Coronary artery (tissue), 2 donors: ENCODE results near the gene C1QTNF5.

Experiments used
- DNase-seq: peaks from one replicate; pipeline ENCODE4 v3.0.0-alpha.2; 2017; ENCODE audit warnings: low spot score
- H3K27ac ChIP-seq, 2 donors: fragments of 200-600 bp; sonication (generic); one replicate each; pipeline ENCODE4 v1.5.1; 2016 to 2019
- H3K4me3 ChIP-seq: fragments of 200-600 bp; sonication (generic); 2 replicates; pipeline ENCODE4 v1.5.1; 2016; ENCODE audit warnings: mild to moderate bottlenecking, moderate library complexity
- TF ChIP-seq, protein P1 (sequence below): fragments of 200-600 bp; sonication (generic); IDR thresholded peaks from one replicate; pipeline ENCODE4 v1.5.1; 2019; ENCODE audit warnings: antibody characterized with exemption

C1QTNF5 gene

DNA sequence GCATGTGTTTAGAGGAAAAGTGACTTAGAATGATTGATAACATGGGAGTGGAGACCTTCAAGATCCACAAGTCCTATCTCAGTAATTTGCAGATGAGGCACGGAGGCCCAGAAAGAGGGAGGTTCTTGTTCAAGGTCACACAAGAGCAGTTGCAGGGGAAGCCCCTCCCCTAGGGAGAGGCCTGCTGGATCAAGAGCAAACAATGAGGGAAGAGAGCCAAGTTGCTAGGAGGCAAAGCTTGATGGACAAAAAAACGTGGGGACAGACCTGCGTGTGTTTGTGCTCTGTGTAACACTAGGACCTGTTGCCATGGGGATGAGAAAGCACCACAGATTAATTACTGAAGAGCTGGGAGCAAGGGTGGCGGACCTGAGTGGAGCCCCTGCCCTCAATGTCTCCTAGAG lies 12.2 kb upstream of the C1QTNF5 start:
- H3K4me3 ChIP-seq, result no peak overlapping the region
- no peak overlapping the region for H3K27ac ChIP-seq
- DNase-seq, result no peak
- TF ChIP-seq, protein P1, sequence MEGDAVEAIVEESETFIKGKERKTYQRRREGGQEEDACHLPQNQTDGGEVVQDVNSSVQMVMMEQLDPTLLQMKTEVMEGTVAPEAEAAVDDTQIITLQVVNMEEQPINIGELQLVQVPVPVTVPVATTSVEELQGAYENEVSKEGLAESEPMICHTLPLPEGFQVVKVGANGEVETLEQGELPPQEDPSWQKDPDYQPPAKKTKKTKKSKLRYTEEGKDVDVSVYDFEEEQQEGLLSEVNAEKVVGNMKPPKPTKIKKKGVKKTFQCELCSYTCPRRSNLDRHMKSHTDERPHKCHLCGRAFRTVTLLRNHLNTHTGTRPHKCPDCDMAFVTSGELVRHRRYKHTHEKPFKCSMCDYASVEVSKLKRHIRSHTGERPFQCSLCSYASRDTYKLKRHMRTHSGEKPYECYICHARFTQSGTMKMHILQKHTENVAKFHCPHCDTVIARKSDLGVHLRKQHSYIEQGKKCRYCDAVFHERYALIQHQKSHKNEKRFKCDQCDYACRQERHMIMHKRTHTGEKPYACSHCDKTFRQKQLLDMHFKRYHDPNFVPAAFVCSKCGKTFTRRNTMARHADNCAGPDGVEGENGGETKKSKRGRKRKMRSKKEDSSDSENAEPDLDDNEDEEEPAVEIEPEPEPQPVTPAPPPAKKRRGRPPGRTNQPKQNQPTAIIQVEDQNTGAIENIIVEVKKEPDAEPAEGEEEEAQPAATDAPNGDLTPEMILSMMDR, result no peak

DNA sequence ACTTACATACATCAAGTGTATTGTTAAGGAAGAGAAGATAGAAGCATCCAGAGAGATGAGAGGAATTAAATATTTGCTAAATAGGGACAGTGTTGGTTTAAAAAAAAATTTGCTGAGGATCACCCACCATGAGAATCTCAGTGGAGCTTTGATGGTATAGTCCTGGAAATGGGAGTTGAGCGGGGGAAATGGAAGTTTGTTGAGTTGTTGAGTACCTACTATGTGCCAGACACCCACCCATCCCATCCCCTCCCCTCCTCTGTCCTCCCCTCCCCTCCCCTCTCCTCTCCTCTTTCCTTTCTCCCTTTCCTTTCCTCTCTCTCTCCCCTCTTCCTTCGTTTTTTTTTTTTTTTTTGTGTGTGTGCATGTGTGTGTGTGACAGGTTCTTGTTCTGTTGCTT lies 10.5 kb upstream of the C1QTNF5 start:
- TF ChIP-seq, protein P1, result no peak
- Histone ChIP-seq H3K4me3 (no peak overlapping the region), H3K27ac (no peak overlapping the region)
- DNase-seq, result no peak

DNA sequence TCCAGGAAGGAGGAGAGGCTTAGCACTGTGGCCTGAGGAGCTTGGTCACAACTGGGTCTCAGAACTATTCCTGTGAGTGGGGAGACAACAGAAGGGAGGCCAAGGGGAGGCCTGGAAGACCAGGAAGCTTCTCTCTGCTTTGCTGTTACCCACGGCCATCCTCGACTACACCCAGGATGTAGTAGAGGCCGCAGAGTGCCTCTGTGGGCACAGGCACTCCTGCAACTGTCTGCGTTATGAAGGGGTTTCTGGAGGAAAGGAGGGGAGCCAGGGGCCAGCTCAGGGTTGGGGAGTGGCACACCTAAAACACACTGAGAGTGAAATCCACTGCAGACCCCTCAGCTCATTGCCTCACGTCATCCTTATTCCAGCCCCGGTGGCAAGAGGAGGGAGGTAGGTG lies 9.6 kb upstream of the C1QTNF5 start:
- DNase-seq, result no peak
- Histone ChIP-seq H3K27ac (no peak overlapping the region), H3K4me3 (no peak overlapping the region)
- TF ChIP-seq, protein P1, result no peak

DNA sequence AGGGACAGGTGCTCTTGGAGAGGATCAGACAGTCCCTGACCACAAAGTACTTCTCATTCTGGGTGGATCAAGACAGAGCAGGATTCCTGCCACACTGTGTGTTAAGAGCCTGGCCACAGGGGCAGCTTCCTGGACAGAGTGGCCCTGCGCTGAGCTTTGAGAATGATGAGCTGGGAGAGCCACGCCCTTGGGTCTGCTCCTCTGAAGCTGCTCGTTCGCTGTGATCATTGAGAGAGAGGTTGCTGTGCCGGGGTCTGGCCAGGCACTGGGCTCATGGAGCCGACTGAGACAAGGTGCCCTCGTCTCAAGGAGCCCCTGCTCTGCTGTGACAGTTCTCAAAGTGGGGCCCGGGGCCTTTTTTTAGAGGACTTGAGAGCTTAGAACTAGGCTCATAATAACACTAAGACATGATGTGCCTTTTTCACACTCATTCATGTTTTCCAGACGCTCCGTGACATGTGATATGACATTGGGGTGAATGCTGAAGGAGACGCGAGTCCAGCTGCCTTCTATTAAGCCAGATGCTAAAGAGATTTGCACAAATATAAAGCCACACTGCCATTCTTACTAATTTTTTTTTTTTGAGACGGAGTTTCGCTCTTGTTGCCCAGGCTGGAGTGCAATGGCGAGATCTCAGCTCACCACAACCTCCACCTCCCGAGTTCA lies 7.4 kb upstream of the C1QTNF5 start:
- TF ChIP-seq, protein P1, result no peak
- H3K4me3 ChIP-seq, result no peak overlapping the region
- no peak for DNase-seq
- no peak overlapping the region for H3K27ac ChIP-seq

DNA sequence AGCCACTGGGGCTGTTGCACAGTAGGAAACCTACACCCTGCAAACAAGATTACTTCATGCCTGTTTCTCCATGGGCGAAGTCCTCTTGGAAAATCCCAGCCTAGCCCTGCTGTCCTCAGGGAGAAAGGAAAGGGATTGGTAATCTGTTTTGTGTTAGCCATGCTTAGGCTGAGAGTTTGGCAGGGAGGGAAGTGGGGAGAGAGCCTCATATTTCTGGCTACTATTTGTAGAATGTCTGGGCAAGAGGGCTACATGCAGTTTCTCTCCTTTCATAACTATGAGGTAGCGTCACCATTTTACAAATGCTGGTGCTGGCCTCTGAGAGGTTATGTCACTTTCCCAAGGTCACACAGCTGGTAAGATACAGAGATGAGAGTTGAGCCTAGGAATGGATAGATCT lies 6.6 kb upstream of the C1QTNF5 start:
- peak overlapping the region in 1 of 2 donors; percentile 41 for H3K27ac ChIP-seq
- TF ChIP-seq, protein P1, result no peak
- H3K4me3 ChIP-seq, result no peak overlapping the region
- DNase-seq, result no peak

DNA sequence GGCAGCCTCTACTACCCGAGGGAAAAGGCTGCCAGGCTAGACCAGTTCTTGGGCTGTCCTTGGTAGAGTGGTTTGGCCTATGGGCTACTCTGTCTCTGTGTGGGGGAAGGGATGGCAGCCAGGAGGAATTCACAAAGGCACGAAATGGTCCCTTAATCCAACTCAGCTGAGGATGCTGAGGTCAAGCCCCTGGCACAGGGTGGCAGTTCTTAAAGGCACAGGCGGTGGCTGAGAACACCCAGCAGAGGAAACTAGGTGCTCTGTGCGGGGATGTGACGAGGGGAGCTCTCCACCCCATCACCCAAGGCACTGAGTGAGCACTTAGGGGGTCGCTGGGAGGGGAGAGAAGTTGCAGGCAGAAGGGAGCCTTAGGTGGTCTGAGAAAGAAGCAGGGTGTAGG lies 5.9 kb upstream of the C1QTNF5 start, which contains the start of gene MFRP:
TSS of gene MFRP (minus strand) at position 101 of the 400 bp plus-strand sequence. CDS start 192 bp downstream, outside the sequence.
- DNase-seq, result no peak
- peak within 1 kb of the TSS in 1 of 2 donors; percentile 41 for H3K27ac ChIP-seq

DNA sequence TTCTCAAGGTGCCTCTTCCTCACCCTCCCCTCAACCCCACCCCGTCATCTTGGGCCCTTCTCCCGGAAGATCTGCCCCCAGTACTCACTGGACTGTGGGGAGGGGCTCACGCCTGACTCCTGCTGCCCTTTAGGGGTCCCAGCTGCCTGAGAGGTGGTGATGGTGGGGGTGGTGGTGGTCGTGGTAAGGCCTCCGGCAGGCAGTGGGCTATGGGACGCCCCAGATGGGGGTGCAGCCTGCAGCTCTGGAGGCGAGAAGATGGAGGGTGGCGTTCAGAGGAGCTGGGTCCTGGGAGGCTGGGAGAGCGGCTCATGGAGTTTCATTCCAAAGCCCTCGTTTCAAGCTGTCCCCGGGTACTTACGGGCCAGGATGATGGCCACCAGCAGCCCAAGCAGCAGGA lies 5.0 kb upstream of the C1QTNF5 start:
- Histone ChIP-seq H3K27ac (no peak overlapping the region), H3K4me3 (no peak overlapping the region)
- no peak for DNase-seq
- TF ChIP-seq, protein P1, result no peak

More for the DNA sequence above, 5.9 kb upstream of the C1QTNF5 start, which contains the start of gene MFRP:
- H3K4me3 ChIP-seq, result no peak within 1 kb of the TSS
- TF ChIP-seq, protein P1, result no peak
